ENCODE data around the gene ADAMTS13. TPM values are rescaled to one million over a fixed set of nuclear protein-coding genes. Genes with fewer than 3 reads are reported as not detected.

The ADAMTS13 gene
- total RNA-seq, 4 donors from 2014 or later = 1.9 to 2.2 (median 2.0) TPM; not detected in 1

DNA sequence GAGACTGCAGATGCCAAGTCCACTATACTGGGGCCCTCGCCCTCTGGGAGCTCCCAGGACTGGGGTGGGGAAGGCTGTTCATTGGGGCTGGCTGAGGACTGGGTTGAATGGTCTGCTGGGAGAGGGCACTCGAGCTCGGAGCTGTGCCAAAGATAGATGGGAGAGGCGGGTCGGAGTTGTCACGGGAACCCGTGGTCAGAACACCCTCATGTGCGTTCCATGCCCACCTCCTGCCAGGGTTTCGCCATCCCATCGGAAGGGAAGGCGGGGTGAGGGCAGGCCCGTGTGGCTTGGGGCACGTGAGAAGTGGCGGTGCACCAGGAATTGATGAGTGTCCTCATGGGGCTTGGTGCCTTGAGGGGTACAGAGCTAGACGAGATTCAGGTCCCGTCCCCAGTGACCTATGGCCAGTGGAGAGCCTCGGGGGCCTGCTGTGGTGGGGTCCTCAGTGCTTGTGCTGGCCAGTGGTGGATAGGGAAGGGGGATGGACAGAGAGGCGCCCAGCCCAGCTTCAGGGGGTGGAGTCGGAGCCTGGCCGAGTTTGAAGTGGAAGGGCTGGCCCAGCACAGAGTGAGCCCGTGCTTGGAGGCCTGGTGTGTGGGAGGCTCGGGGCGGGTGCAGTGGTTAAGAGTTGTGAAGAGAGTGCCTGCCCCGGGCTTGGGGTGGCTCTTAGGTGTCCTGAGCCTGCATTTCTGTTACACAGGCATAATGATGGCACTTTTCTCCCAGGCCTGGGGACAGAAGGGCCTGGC is 41.9 kb downstream of the ADAMTS13 start:
- TF ChIP-seq, protein P1, sequence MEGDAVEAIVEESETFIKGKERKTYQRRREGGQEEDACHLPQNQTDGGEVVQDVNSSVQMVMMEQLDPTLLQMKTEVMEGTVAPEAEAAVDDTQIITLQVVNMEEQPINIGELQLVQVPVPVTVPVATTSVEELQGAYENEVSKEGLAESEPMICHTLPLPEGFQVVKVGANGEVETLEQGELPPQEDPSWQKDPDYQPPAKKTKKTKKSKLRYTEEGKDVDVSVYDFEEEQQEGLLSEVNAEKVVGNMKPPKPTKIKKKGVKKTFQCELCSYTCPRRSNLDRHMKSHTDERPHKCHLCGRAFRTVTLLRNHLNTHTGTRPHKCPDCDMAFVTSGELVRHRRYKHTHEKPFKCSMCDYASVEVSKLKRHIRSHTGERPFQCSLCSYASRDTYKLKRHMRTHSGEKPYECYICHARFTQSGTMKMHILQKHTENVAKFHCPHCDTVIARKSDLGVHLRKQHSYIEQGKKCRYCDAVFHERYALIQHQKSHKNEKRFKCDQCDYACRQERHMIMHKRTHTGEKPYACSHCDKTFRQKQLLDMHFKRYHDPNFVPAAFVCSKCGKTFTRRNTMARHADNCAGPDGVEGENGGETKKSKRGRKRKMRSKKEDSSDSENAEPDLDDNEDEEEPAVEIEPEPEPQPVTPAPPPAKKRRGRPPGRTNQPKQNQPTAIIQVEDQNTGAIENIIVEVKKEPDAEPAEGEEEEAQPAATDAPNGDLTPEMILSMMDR (IDR thresholded peaks at IDR 0.05; ENCODE audit: low read depth) = no peak

DNA sequence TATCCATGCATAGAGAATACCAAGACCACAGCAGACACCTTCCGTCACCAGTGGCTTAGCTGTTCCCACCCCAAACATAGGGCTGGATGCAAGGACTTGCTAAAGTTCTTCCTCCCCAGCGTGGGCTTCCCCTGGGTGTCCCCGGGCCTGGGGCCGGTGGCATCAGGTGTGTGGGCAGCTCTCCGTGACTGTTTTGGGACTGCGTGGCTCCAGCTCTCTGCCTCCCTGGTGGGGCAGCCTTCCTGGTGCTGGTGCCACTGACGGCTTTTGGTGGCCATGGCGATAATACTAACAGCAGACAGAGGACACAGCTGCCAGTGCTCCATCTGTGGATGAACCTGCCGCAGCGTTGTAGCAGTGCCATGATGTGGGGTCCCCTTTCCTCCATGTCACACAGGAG is 42.5 kb downstream of the ADAMTS13 start:
- TF ChIP-seq, protein P1 (IDR thresholded peaks at IDR 0.05; ENCODE audit: low read depth) = no peak

DNA sequence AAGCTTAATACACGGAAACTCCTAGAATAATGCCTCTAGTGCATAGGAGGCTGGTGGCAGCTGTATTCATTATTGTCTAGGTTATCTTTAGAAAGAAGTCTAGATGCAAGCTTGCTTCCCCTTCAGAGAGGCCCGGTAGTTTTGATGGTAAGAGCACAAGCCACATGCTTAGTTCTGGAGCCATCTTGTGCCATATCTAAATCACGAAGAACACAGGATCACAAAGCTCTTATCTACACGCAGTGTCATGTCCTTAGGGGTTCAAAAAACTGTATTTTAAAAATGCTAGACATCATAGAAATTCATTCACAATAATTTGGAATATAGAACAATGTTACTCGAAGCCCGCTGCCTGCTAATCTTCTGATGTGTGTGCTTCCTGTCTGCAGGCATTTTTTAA is 43.8 kb downstream of the ADAMTS13 start:
- TF ChIP-seq, protein P1 (IDR thresholded peaks at IDR 0.05; ENCODE audit: low read depth) = no peak

DNA sequence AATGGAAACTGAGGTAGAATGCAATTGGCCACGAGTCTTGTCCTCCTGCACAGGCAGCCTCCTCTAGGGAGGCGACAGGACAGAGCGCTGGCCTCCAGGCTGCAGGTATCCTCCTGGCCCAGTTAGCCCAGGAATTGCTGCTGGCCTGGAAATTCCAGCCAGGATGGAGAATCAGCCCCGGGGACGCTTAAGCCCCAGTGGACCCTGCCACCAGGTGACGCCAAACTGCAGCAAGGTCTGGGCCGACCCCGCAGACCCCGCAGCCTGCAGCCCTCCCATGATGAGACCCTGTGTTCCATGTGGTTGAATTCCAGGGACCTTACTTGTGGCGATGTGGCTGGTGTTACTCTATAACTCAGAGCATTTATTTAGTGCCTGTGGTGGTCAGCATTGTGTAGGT is 44.9 kb downstream of the ADAMTS13 start:
- TF ChIP-seq, protein P1 (IDR thresholded peaks at IDR 0.05; ENCODE audit: low read depth) = no peak

DNA sequence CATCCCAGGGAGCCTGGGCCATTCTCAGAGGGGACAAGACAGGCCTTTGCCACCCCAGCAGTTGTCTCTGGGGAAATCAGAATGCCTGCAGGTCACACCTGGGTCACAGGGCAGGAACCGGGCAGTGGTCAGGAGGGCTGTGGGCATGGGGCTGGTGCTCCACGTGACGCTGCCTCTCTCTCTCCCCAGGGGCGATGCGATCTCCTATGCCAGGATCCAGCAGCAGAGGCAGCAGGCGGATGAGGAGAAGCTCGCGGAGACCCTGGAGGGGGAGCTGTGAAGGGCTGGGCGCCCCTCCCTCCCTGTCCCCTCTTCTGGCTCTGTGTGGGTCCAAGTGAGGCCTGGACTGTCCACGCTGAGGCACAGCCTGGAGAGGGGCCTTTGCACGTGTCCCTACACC is 46.2 kb downstream of the ADAMTS13 start:
- TF ChIP-seq, protein P1 (IDR thresholded peaks at IDR 0.05; ENCODE audit: low read depth) = no peak

DNA sequence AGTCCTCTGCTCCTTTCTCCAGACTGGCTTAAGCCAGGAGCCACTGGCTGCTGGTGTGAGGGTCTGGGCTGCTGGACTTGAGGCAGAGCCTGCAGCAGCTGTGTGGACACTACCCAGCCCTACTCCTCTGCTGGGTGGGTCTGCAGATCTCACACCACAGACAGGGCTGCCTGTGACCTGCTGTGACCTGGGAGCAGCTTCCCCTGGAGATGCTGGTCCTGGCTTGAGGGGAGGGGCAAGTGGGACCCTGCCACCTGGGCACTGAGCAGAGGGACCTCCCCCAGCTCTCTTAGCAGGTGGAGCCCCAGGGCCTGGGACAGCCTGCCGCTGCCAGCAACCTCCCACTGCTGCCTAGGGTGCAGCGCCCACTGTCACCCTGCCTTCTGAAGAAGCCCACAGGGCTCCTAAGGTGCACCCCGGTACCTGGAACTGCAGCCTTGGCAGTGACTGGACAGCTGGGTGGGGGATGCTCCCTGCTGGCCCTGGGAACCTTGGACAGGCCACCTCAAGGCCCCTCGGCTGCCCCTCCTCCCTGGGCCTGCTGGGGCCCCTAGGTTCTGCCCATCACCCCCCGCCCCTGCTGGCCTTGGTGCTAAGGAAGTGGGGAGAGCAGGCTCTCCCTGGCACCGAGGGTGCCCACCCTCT is 46.7 kb downstream of the ADAMTS13 start:
- TF ChIP-seq, protein P1 (IDR thresholded peaks at IDR 0.05; ENCODE audit: low read depth) = no peak

DNA sequence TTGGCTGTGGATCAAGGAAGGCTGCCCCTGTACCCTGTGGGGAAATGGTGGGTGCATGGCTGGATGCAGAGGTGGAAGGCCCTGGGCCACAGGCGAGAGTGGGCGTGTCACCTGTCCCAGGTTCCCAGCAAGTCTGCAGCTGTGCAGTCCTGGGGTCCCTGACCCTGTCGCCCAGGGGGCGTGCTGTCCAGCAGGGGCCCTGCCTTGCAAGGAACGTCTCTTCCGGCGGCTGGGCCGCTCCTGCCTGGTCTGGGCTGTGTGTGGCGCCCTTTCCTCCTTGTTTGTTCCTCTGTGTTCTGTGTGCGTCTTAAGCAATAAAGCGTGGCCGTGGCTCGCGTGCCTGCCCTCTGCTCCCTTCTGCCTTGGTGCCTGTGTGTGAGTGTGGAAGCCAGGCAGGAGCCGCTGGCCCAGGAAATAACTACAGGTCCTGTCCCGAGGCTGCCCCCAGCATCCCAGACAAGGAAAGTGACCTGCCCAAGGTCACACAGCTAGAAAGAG is 48.3 kb downstream of the ADAMTS13 start:
- TF ChIP-seq, protein P1 (IDR thresholded peaks at IDR 0.05; ENCODE audit: low read depth) = no peak
